NCI-H1092 (cell line): ENCODE data around the gene FCRL4.
"Not testable (repeated sequence)": the region's sequence is repeated elsewhere in the genome, so short reads cannot be mapped to it uniquely, and the experiment has no call there.

Experiments used
- DNase-seq: peaks from one replicate; lab custom pipeline; 2025; lab: John Stamatoyannopoulos, UW

Gene FCRL4

GRCh38 chr1:157551694-157552693 is 45.9 kb downstream of the FCRL4 start, which contains the start of gene FCRL5:
TSS of gene FCRL5 (minus strand) at chr1:157552515. CDS start at chr1:157552362, 153 bp downstream.
- no peak for DNase-seq

DNA sequence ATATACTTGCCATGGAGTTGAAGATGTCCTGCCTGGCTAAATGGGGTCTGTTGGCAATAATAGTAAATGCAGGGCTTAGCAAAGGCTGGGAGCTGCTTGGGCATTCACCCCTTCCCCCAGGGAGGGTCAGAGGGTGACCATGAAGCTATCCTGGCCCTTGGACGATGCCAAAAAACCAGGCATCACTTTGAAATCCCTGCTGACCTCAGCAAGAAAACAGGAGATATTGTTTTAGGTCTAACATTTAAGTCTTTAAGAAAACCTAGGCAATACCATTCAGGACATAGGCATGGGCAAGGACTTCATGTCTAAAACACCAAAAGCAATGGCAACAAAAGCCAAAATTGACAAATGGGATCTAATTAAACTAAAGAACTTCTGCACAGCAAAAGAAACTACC is 49.8 kb downstream of the FCRL4 start:
- not testable (repeated sequence) for DNase-seq

- no peak for DNase-seq
Observed at GRCh38 chr1:157542676-157543075, 55.2 kb downstream of the FCRL4 start.

DNA sequence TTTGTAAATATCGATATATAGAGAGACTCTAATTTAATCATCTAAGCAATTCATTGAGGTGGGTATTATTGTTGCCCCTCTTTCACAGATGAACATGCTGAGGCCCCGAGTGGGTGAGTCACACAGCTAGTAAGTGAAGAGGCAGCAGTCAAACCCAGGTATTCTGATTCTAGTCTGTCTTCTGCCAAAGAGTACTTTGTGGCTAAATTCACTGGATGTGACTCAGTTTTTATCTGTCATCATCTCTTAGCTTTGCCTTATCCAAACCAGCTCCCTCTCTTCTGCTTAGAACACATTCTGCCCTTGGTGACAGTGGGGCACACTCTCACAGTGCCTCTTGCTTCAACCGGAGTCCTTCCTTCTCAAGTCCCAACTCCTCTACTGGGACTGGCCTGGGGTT is 57.0 kb downstream of the FCRL4 start:
- no peak for DNase-seq

DNA sequence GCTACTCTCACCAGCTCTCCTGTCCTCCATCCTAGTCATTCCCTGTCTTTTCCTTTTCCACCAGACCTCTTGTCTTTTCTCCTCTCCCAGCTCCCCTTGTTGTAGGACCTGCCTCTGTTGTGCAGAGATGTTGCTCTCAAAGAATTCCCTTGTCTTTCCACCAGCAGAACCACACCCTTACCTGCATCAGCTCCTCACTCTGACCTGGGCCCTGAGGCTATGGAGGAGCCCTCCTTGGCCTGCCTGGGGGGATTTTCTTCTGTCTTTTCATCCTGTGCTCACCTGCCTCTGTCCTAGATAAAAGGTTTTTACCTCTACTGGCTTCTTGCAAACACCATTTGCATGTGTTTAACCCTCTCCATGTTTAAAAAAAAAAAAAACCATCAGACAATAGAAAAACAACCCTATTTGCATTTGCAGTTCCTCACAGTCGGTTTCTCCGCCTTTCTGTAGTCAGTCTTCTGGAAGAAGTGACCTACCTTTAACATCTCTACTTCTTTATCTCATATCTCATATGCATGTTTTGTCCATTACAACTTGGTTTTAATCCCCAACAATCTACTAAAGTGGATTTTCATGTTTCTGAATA is 57.6 kb downstream of the FCRL4 start:
- no peak for DNase-seq

DNA sequence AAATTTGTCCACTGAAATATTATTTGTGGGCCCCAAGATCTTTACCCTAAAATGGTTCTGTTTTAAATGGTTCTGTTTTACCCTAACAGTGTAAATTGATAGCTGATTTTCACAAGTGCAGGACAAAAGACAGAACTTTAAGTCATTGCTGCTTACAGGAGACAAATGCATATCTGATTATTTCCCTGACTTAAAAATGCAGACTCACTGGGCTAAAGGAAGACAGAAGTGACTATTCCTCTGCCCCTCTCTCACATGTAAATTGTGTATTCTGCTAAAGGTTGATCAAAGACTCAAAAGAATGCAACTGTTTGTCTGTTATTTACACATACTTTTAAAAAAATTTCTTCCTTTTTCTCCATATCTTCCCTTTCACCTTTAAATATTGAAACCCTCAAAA is 58.3 kb downstream of the FCRL4 start:
- DNase-seq: no peak

- no peak for DNase-seq
Observed at GRCh38 chr1:157532569-157532968, 65.3 kb downstream of the FCRL4 start.

GRCh38 chr1:157523774-157524493 is 74.0 kb downstream of the FCRL4 start:
- no peak for DNase-seq
